DMS79 treated with DMSO at 0.1 percent for 48 hours (cell line): ENCODE data around the gene ULK4.
"Not testable (repeated sequence)": the region's sequence is repeated elsewhere in the genome, so short reads cannot be mapped to it uniquely, and the experiment has no call there.

Experiments used
- DNase-seq: peaks from one replicate; lab custom pipeline; 2025; lab: John Stamatoyannopoulos, UW

Gene ULK4

GRCh38 chr3:41502023-41502422, 459.9 kb downstream of the ULK4 start:
- DNase-seq: no peak

GRCh38 chr3:41498847-41499246, 463.1 kb downstream of the ULK4 start:
- DNase-seq: no peak

- no peak for DNase-seq
These were observed 471.5 kb downstream of the ULK4 start for GRCh38 chr3:41490360-41490759.

GRCh38 chr3:41489231-41489630, 472.7 kb downstream of the ULK4 start:
- no peak for DNase-seq

GRCh38 chr3:41488501-41488900, 473.4 kb downstream of the ULK4 start:
- no peak for DNase-seq

GRCh38 chr3:41485484-41485883, 476.4 kb downstream of the ULK4 start:
- no peak for DNase-seq

- DNase-seq: no peak
These were observed 479.8 kb downstream of the ULK4 start for GRCh38 chr3:41482134-41482533.

GRCh38 chr3:41478278-41478677, 483.6 kb downstream of the ULK4 start:
- DNase-seq: no peak

- no peak for DNase-seq
These were observed 484.4 kb downstream of the ULK4 start for GRCh38 chr3:41477399-41478014.

- DNase-seq: no peak
These were observed 492.8 kb downstream of the ULK4 start for GRCh38 chr3:41469083-41469482.

GRCh38 chr3:41467481-41467880, 494.4 kb downstream of the ULK4 start:
- no peak for DNase-seq

- DNase-seq: no peak
These were observed 497.0 kb downstream of the ULK4 start for GRCh38 chr3:41464858-41465257.

- DNase-seq: no peak
These were observed 497.5 kb downstream of the ULK4 start for GRCh38 chr3:41464401-41464800.

GRCh38 chr3:41462103-41462691, 499.7 kb downstream of the ULK4 start:
- DNase-seq: no peak

GRCh38 chr3:41460736-41461135, 501.2 kb downstream of the ULK4 start:
- no peak for DNase-seq

- DNase-seq: no peak
These were observed 504.7 kb downstream of the ULK4 start for GRCh38 chr3:41457176-41457575.

GRCh38 chr3:41456162-41456561, 505.7 kb downstream of the ULK4 start:
- no peak for DNase-seq

- DNase-seq: not testable (repeated sequence)
These were observed 508.3 kb downstream of the ULK4 start for GRCh38 chr3:41453618-41454017.

- DNase-seq: no peak
These were observed 511.3 kb downstream of the ULK4 start for GRCh38 chr3:41450416-41451231.

- no peak for DNase-seq
These were observed 513.5 kb downstream of the ULK4 start for GRCh38 chr3:41448396-41448795.

- DNase-seq: no peak
These were observed 514.2 kb downstream of the ULK4 start for GRCh38 chr3:41447701-41448100.

- not testable (repeated sequence) for DNase-seq
These were observed 515.6 kb downstream of the ULK4 start for GRCh38 chr3:41446316-41446715.

- no peak for DNase-seq
These were observed 520.3 kb downstream of the ULK4 start for GRCh38 chr3:41441568-41441967.
